ENCODE data around the gene OR5K3.

Gene OR5K3

DNA sequence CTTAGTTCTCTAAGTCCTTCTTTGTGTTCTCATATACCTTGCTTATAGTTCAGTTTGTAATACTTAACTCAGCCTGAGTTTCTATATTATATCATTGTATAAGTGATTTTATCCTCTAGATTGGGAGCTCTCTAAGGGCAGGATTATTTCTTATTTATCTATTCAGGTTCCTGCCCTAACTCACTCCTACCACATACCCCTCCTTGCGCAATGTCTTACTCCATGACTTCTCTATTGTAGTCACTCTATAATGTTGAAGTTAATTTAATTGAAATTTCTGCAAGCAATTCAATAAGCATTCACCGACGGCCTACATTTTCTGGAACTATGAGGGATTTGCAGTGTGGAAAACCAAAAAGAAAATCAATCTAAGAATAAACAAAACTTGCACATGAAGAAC is 40.4 kb upstream of the OR5K3 start:
- H3K27me3 ChIP-seq (ENCODE audit: control insufficient read depth, low read length) = peaks cover 6% of the 10 kb centered on the region; the same call in 1 of the 2 replicates
- H3F3A ChIP-seq (ENCODE audit: control insufficient read depth, insufficient read depth) = no peaks in the 10 kb centered on the region
- no peaks in the 10 kb centered on the region for H3K4me1 ChIP-seq (ENCODE audit: control insufficient read depth, low read length)
- H3K4me3 ChIP-seq (ENCODE audit: low read length) = no peak overlapping the region
- no peak for TF ChIP-seq CTCF (IDR thresholded peaks at IDR 0.05; ENCODE audit: low read depth, low read length, poor library complexity, severe bottlenecking)
- no peak for TF ChIP-seq EZH2phosphoT487 (IDR thresholded peaks at IDR 0.05; ENCODE audit: borderline replicate concordance, low read length)
- no peak overlapping the region for H3K27ac ChIP-seq (ENCODE audit: low read depth, low read length)
- no peaks in the 10 kb centered on the region for H3K9me2 ChIP-seq (replicated peaks; ENCODE audit: control insufficient read depth, low read length)
- H3K4me2 ChIP-seq (ENCODE audit: low read length) = no peak overlapping the region
- H3K79me2 ChIP-seq (ENCODE audit: control insufficient read depth, low read length) = no peaks in the 10 kb centered on the region
- H4K20me1 ChIP-seq (ENCODE audit: control insufficient read depth, insufficient read depth, low read depth, low read length) = no peaks in the 10 kb centered on the region
- H3K36me3 ChIP-seq (ENCODE audit: control insufficient read depth, low read length) = no peaks in the 10 kb centered on the region
- H3K9me3 ChIP-seq (ENCODE audit: control insufficient read depth, insufficient read depth, low read length) = no peaks in the 10 kb centered on the region

- Histone ChIP-seq H3K9me3 (ENCODE audit: control insufficient read depth, insufficient read depth, low read length) (no peaks in the 10 kb centered on the region), H3K4me2 (ENCODE audit: low read length) (no peak within 1 kb of the TSS), H3K9me2 (replicated peaks; ENCODE audit: control insufficient read depth, low read length) (no peaks in the 10 kb centered on the region), H3K27ac (ENCODE audit: low read depth, low read length) (no peak within 1 kb of the TSS), H3K4me3 (ENCODE audit: low read length) (no peak within 1 kb of the TSS), H3K27me3 (ENCODE audit: control insufficient read depth, low read length) (peaks cover 6% of the 10 kb centered on the region; the same call in 1 of the 2 replicates), H3K79me2 (ENCODE audit: control insufficient read depth, low read length) (no peaks in the 10 kb centered on the region), H4K20me1 (ENCODE audit: control insufficient read depth, insufficient read depth, low read depth, low read length) (no peaks in the 10 kb centered on the region), H3F3A (ENCODE audit: control insufficient read depth, insufficient read depth) (no peaks in the 10 kb centered on the region), H3K4me1 (ENCODE audit: control insufficient read depth, low read length) (no peaks in the 10 kb centered on the region), H3K36me3 (ENCODE audit: control insufficient read depth, low read length) (no peaks in the 10 kb centered on the region)
- no peak for TF ChIP-seq EZH2phosphoT487 (IDR thresholded peaks at IDR 0.05; ENCODE audit: borderline replicate concordance, low read length)
- TF ChIP-seq CTCF (IDR thresholded peaks at IDR 0.05; ENCODE audit: low read depth, low read length, poor library complexity, severe bottlenecking) = no peak
These were observed 36.9 kb upstream of the OR5K3 start, which contains the start of gene OR5K4 for GRCh38 chr3:98353554-98353953. OR5K4 (plus strand) TSS chr3:98353854; CDS start chr3:98353854, 0 bp downstream.

GRCh38 chr3:98359250-98359649 is 31.2 kb upstream of the OR5K3 start:
- TF ChIP-seq CTCF (IDR thresholded peaks at IDR 0.05; ENCODE audit: low read depth, low read length, poor library complexity, severe bottlenecking) (no peak), EZH2phosphoT487 (IDR thresholded peaks at IDR 0.05; ENCODE audit: borderline replicate concordance, low read length) (no peak)
- no peak overlapping the region for H3K27ac ChIP-seq (ENCODE audit: low read depth, low read length)
- no peak overlapping the region for H3K4me3 ChIP-seq (ENCODE audit: low read length)
- H3F3A ChIP-seq (ENCODE audit: control insufficient read depth, insufficient read depth) = no peaks in the 10 kb centered on the region
- no peaks in the 10 kb centered on the region for H3K27me3 ChIP-seq (ENCODE audit: control insufficient read depth, low read length)
- no peak overlapping the region for H3K4me2 ChIP-seq (ENCODE audit: low read length)
- no peaks in the 10 kb centered on the region for H3K79me2 ChIP-seq (ENCODE audit: control insufficient read depth, low read length)
- no peaks in the 10 kb centered on the region for H3K9me3 ChIP-seq (ENCODE audit: control insufficient read depth, insufficient read depth, low read length)
- H4K20me1 ChIP-seq (ENCODE audit: control insufficient read depth, insufficient read depth, low read depth, low read length) = no peaks in the 10 kb centered on the region
- H3K4me1 ChIP-seq (ENCODE audit: control insufficient read depth, low read length) = no peaks in the 10 kb centered on the region
- H3K36me3 ChIP-seq (ENCODE audit: control insufficient read depth, low read length) = no peaks in the 10 kb centered on the region
- no peaks in the 10 kb centered on the region for H3K9me2 ChIP-seq (replicated peaks; ENCODE audit: control insufficient read depth, low read length)

Measured in DOHH2 (cell line).